ENCODE measurements around the gene TMEM163.

Gene TMEM163

DNA sequence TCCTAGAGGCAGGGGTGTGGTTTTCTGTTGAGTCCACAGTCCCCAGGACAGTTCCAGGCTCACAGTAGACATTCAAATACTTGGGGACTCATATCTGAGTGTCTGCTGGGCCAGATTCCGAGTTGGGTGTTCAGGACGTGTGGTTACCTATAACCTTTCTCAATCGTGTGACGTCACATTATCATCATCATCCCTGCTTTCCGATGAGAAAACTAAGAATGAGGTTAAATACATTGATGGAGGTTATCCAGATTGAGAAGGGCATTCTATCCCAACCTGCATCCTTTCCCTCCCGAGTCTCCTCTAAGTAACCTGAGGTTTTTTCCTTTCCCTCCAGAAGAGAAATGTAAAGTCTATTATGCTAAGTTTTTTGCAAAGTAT is 260.3 kb downstream of the TMEM163 start:
- no peak for DNase-seq (ENCODE audit: low read depth in 2 of 2)

DNA sequence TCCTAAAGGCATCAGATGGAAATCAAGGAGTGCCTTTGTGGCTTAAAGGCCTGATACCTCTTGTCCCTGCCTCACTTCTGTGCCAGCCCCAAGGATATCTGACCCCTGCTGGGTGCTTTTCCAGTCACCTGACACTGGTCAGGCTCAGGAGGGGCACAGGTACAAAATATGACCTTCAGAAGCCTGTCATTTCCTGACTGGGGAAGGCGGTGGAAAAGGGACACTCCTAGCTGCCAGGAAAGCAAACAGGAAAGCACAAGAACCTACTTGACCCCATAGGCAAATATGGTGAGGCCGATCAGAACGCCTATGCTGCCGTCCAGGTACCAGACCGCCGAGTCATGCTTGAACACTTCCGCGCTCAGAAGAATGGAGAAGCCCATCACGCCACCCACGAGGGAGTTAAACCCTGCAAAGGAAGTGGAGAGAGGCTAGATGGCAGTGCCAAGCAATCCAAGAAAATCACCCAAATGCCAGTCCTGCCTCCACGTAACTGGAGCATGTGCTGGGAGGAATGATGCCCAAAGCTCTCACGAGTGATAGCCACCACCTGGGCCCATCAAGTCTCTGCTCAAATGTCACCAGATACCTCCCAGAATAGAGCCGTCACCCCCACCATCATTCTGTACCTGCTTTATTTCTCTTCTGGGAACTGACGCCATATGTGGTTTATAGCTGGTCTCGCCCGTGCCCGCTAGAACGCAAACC is 260.9 kb downstream of the TMEM163 start:
- no peak for DNase-seq (ENCODE audit: low read depth in 2 of 2)

DNA sequence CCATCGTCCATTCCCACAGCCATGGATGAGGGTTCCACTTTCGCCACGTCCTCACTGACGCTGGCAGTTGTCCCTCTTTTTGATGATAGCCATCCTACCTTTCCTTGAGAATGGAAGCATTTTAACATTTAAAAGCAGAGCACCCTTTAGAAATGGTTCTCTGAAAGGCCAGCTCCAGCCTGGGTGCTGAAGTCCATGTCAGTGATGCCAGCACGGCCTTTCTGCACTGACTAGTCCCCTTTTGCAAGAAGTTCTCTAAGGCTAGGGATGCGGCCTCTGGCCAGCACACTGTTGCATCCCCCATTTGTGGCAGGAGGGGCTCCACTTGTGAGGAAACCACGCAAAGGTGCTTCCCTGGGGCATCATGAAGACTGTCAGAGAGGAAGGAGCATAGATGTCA is 261.4 kb downstream of the TMEM163 start:
- DNase-seq (ENCODE audit: low read depth in 2 of 2) = no peak

DNA sequence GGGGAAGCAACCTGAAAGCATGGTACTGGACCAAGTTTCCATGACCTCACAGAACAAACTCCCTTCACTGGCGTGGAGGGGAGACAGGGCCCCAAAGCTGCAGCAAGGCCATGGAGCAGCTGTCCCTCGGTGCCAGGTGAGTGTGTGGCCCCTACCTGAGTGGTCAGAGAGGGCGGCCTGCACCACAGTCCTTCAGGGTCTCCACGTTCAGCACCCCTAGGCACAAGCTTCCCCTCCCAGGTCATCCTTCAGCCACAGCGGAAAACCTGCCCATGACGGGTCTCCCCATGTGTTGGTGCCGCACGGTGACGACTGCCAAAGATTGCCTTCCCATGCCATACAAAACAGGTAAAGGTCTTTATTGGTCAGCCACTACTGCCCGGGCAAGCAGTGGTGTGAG is 263.4 kb downstream of the TMEM163 start:
- no peak for DNase-seq (ENCODE audit: low read depth in 2 of 2)

DNA sequence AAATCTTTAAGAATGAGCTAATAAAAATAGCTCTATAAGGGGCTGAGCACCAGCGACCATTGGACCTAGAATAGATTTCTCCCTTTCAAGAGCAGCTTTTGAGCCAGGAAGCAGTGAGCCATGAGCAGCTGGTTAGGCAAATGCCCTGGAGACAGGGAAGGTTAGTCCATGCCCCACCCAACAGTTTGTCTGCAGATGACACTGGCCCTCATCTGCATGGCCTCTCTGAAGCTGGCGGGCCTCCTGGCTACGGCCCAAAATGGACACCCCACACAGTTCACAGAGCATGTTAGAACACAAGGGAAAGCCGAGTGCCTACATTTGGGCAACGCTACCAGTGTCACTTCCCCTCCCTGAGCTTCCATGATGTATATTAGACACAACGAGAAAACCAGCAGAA is 263.9 kb downstream of the TMEM163 start:
- no peak for DNase-seq (ENCODE audit: low read depth in 2 of 2)

DNA sequence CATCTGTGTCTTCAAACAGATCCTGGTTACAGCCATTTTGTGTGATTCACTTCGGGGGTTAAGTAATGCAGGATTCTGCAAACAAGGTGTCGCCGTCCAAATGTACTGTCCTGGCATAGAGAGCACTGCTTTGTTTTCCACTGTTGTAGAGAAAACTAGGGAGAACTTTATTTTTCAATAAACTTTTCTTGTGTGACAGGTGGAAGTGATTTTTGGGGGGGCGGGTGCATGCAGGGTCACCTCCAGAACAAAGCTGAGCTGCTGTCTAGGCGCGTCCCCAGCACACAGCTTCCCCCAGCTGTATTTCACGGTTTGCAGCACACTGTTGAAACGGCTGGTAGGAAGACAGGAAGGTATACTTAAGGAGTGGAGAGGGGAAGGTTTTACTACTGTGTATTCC is 264.4 kb downstream of the TMEM163 start:
- no peak for DNase-seq (ENCODE audit: low read depth in 2 of 2)

DNA sequence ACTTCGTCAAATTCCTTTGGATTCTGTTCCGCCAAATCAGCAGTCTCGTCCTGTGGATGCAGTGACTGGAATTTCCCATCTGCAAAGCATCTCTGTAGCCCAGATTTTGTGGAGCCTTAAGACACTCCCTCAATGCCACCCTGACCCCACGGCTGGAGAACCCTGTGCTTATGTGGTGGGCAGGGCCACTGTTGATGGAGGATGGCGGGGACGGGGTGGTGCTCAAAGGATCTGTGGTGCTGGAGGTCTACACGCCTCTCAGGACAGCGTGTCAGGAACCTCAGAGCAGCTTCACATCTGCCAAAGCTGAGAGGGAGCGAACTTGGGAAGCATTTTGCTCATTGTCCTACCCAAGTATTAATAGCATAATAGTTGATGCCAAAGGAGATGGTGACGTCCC is 264.8 kb downstream of the TMEM163 start:
- DNase-seq (ENCODE audit: low read depth in 2 of 2) = no peak

DNA sequence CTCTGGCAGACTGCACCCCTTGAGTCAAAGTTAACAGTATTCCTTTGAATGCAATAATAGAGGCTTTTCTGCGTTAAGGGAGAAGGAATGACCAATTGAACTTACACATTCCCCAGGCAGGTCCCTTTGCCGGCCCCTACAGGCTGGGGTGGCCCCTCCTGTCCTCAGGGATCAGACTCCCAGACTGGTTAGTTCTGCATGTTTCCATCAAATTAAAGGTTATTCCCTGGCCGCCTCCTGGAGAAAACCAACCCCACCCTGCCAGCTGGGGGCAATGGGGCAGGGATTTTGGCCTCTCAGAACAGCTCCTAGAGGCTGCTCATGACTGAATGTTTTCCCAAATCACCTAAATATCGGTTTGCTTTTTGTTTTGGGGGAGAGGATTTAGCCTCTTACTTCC is 265.3 kb downstream of the TMEM163 start:
- no peak for DNase-seq (ENCODE audit: low read depth in 2 of 2)

DNA sequence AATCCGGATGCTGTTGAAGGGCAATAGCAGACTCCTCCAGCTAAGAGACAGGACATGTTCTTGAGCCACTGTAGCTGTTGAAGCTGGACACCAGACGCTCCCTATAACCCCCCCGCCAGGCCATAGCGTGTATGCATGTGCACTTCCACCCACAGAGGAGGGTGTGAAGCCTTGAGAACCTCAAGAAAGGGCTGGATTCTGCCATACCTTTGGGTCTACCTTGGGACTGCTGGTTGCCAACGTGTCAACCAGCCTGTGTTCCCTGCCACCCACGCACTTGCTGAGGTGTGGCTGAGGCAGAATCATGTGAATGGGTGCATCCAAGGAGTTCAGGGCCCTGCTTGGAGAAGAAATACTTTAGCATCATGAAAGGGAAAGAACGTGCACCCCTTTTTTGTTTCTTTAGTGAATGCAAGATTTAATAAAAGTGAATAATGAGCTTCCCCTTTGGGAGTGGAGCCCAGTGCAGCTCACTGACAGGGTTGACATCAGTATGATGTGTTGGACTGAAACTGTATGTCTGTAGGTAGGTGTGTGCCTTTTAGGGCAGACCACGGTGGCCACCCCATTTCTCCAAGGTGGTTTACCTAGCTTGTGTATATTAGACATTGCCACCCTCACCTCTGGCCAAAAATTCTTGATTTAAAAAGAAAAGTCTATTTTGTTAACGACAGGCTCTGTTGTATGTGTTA is 266.6 kb downstream of the TMEM163 start:
- DNase-seq (ENCODE audit: low read depth in 2 of 2) = no peak

DNA sequence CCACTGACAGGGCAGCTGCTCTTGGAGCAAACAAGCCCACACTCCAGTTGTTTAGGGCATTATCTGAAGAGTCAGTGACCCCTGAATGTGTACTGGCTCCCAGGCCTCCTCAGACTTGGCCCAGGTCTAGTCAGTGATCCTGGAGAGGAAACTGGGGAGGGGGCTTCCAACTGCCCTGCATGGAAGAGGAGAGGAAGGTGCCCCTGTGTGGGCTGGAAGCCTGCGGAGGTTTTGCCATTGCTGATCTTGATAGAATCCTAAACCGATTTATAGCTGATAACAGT is 267.5 kb downstream of the TMEM163 start:
- no peak for DNase-seq (ENCODE audit: low read depth in 2 of 2)

DNA sequence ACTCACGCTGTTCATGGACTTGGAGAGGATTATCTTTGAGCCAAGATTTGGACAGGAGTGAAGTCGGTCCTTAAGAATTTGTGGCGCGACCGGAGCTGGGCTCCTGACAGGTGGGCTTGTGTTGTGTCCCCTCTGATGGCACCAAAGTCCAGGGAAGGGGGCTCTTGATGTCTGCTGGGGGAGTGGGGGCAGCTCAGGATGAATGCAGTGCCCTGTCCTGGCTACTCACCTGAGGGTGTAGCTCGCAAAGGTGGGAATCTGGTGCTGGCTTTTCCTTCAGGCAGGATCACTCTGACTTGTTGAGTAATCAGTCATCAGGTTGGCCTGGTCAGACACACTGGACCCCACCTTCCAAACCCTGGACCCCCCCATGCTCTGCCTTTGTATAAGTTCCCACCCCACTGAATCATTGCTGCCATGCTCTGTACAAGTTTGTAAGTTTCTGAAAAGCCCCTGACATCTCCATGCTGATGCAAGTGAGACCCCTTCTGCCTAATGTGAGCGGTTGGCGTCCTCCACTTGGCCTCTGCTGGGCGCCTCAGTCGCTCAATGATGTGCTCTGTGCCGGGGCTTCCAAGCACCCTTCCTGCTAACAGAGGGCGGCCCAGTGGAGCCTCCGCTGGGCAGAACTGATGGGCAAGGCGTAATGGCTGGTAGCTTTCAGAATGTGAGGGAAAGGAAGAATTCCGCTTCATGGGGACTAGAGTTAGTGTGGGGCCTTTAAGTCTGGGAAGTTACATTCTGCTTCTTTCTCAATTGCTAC is 268.9 kb downstream of the TMEM163 start:
- DNase-seq (ENCODE audit: low read depth in 2 of 2) = no peak

DNA sequence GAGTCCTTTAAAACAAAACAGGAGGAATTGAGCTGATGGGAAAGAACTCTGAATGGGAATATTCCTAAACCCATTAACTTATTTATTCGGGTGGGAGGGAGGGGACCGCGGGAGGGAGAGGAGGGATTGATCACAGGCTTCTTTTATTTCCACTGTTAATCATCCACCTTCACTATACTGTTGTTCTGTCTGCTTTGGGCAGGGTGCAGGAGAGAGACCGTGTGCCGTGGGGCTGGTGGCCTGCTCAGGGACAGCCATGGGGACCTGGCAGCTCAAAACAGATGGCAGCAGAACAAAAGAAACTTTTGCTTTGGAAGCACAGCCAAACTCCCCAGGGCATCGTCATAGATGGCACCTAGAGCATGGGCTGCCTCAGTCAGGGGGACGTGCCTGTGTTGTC is 269.6 kb downstream of the TMEM163 start:
- no peak for DNase-seq (ENCODE audit: low read depth in 2 of 2)

DNA sequence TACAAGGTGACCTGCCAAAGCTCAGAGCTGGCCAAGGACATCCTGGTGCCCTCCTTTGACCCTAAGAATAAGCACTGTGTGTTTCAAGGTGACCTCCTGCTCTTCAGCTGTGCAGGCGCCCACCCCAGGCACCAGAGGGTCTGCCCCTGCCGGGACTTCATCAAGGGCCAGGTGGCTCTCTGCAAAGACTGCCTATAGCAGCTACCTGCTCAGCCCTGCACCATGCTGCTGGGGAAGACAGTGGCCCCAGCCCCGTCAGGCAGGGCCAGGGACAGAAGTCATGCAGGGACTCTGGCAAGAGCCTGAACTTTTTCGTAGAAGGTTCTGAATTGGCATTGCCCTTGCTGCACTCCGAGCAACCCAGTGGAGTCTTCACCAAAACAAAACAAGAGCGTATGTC is 270.1 kb downstream of the TMEM163 start:
- no peak for DNase-seq (ENCODE audit: low read depth in 2 of 2)

DNA sequence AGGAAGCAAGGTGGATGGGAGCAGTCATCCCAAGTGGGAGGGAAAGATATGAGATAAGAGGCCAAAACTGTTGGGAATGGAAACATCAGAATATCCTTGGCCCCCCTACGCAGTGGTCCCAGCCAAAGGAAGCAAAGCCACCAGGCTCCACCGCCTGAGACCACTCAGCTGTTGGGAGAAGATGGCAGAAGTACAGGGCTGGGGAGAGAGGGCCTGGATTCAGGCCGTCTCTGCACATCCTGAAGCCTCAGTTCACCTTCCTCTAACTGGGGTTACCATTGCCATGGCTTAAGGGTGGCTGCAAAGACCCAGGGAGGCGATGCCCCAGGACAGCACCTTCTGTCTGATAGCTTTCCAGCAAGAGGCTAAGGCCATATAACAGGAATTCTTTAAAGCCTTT is 271.1 kb downstream of the TMEM163 start:
- no peak for DNase-seq (ENCODE audit: low read depth in 2 of 2)

DNA sequence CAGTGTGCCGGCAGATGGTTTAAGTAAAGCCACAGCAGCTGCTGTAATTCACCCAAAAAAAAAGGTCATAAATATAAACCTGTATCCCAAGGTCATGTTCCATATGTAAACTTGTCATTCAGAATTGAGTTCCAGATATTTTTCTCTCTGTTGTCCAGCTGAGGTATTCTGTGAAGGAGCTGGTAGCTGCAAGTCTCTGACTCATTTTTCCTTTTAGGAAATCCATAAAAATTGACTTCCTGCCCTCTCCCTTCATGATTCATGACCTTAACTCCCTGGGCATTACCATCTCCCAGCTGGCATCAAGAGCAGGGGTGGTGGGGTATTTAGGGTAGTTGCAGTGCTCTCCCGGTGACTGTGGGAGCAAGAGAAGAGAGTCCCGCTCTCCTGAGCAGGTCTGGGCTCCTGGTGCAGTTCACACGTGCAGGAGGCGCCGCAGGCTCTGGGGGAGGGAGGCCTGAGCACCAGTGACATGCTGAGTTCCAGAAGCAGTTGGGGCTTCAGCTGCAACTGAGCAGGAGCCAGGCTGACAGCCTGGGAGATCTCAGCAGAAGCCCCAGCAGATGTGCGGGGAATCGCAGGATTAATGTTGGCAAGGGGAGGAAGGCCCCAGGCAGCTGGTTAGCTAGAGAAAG is 272.3 kb downstream of the TMEM163 start:
- no peak for DNase-seq (ENCODE audit: low read depth in 2 of 2)

DNA sequence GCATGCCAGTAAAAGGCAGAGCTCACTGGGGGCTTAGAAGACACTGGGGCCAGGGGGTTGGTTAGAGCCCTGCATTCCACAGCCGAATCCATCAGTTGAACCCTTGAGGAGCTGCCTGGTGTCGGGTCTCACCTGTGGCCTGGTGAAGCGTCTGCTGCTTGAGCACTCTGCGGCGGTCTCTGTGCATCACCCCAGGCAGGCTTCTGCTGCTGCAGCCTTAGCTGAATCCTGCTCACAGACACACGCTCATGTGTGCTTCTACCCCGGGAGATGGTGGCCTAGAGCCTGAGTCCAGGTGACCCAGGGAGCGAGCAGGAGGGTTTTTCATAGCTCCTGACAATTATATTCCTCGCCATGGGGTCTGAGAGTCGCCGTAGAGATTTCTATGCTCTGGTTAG is 272.8 kb downstream of the TMEM163 start:
- no peak for DNase-seq (ENCODE audit: low read depth in 2 of 2)

DNA sequence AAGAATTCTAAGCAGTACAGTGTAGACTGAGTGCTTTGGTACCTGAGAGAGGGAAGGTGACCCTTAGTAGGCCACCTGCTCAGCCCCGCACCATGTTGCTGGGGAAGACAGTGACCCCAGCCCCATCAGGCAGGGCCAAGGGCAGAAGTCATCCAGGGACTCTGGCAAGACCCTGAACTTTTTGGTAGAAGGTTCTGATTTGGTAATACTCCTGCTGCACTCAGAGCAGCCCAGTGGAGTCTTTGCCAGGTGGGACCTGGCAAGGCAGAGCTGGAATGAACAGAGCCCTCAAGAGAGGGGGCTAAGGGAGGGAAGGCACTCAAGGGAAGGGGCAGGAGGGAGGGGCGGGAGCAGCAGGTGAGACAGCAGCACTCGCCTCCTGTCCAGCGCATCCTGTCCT is 273.7 kb downstream of the TMEM163 start:
- DNase-seq (ENCODE audit: low read depth in 2 of 2) = no peak

DNA sequence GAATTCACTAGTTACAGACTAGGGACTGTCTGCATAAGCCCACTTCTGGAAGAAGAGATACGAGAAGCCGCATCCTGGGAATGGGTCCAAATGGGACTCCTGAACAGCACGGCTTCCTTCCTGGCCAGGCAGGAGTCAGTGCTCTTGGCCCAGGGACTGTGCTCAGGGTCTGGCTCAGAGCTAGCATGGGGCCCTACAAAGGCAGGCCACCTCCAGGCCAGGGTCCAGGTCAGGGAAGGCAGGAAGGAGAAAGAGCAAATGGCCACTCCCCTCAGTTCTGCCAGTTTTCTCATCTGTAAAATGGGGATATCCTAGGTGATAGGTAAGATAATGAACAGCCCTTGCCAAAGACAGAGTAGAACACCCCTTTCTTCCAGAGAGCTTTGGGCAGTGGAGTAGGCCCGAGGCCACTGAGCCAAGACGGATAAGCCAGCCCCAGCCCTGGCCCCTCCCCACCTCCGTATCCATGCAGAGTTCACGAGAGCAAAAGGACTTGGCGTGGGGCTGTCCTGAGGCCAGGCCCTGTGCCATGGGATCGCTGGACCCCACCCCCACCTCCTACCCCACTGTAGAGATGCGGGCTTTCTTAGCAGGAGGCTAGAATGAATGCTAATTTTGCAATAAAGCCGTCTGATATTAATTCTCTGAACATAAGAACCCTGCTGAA is 274.9 kb downstream of the TMEM163 start:
- DNase-seq (ENCODE audit: low read depth in 2 of 2) = no peak

DNA sequence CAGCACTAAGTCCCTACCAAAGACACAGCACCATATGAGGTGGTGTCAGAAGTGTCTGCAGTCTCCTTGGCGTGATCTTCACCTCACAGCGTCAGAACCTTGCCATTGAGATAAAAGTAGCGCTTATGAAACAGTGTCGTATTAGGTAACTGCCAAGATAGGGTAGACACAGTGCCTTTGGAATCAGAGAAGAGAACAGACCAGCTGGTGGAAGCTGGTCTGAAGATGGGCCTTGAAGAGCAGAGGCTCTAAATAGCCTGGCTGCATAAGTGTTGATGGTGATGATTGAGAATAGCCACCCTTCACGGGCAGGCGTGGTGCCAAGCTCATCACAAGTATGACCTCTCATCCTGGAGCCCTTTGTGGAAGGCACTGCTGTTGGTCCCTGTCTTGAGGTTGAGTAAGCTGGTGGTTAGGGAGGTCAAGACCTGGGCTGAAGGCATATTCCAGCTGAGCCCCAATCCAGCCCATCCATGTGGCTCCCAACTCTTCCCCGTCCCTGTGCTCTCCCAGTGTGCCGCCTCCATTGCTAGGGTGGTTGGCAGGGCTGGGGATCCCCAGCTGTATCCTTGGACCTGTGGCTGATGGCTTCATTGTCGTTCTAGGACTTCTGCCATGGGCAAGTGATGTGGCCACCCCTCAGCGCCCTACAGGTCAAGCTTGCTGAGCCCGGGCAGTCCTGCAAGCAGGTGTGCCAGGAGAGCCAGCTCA is 277.5 kb downstream of the TMEM163 start:
- no peak for DNase-seq (ENCODE audit: low read depth in 2 of 2)

DNA sequence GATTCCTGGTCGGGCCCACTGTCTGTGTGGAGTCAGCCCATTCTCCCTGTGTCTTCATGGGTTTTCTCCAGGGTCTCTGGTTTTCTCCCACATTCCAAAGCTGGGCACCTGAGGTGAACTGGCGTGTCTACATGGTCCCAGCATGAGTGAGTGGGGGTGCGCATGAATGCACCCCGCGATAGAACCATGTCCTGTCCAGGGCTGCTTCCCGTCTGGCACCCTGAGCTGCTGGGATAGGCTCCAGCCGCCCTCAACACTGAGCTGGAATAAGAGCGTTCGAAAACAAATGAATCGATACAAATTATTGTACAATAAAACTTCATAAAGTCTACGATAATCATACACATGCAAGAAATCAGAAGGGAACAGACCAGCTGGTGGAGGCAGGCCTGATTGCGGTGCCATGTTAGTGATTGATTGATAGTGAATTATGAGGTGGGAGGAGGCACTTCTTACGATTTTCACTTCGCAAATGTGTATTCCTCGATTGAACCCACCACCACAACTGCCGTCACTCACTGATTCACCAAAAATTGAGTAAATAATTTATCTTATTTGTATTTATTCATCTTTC is 278.4 kb downstream of the TMEM163 start:
- no peak for DNase-seq (ENCODE audit: low read depth in 2 of 2)

DNA sequence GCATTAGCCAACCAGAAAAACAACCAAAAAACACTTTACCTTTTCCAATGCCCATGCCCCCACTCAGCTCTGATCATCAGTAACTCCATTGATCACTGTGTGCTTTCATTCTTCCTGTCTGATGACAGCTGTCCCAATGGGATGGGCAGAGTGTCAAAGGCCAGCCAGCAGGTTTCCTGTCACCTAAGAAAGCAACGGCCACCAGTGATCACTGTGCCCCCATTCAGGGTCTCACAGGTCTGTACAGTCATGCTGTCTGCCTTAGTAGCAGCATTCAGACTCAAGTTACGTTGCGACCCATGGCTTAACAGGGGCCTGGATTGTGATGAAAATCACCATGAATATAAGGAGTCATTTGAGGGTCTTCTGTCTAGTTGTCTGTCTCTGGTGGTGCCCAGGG is 280.4 kb downstream of the TMEM163 start:
- DNase-seq (ENCODE audit: low read depth in 2 of 2) = no peak
